NCI-H1092 (cell line): ENCODE results near the gene RHAG.
"Not testable (repeated sequence)": the region's sequence is repeated elsewhere in the genome, so short reads cannot be mapped to it uniquely, and the experiment has no call there.

Experiments
- DNase-seq: peaks from one replicate; lab custom pipeline; 2025; lab: John Stamatoyannopoulos, UW

Gene RHAG

DNA sequence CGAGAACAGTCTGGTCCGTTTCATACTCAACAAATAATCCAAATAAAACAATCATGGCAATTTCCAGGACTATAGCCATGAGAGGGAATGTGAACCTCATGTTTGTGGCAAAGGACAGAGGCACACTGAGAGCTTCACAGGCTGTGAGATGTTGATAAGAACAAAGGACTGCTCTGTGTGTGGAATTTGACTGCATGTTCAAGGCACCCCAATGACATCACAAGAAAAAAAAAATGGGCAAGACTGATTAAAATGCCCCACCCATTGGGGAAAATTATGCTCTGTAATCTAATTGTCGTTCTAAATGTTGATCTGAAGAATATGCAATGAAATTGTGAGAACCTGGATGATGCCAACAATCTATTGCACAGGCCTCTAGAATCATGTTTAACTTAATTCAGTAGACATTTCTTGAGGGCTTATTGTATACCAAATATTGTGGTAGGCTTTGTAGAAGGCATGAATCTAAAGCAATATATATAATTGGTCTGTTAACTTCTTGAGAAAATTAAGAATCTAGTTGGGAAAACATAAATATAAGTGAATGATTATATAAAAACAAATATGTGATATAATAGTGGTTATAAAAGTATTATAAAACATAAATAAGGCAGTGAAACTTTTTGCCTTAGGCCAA is at the start of gene RHAG:
RHAG (minus strand) TSS at position 127 of the 637 bp plus-strand sequence; CDS start at position 100, 27 bp downstream.
- DNase-seq: no peak

DNA sequence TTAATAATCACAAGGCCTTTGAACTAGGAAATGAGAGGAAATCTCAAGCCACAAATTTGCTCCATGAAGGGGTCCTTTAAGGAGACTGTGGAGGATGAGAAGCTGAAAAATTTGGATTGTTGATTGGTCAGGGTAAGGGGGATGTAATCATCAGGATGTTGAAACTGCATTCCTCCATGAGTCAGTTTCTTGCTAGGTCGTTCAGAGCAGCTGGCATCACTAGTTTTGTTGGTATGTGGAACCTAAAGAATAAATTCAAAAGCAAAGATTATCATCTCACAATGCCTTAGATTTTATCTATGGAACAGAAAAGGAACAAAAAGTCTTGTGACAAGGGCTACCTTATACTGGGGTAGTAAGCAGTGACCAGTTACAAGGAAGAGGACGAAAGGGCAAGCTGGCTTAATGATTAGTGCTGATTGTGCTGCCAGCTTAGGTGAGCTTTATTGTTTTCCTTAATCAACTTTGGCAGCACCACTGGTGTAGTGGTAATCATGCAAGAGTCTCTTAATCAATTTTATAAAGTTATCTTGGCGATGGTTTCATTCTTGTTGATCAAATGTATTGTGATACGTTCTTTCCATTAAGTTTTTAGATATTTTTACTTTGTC is 40.1 kb upstream of the RHAG start:
- DNase-seq: no peak

DNA sequence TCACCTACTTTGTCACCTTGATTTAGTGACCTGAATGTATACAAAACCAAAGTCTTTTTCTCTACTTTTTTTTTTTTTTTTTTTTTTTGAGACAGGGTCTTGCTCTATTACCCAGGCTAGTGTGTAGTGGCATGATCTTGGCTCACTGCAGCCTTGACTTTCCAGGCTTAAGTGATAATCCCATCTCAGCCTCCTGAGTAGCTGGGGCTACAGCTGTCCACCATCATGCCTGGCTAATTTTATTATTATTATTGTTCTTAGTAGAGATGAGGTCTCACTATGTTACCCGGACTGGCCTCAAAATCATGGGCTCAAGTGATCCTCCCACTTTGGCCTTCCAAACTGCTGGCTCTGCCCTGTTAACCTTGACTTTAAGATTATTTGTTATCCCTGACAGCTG is 39.2 kb upstream of the RHAG start:
- DNase-seq: no peak

DNA sequence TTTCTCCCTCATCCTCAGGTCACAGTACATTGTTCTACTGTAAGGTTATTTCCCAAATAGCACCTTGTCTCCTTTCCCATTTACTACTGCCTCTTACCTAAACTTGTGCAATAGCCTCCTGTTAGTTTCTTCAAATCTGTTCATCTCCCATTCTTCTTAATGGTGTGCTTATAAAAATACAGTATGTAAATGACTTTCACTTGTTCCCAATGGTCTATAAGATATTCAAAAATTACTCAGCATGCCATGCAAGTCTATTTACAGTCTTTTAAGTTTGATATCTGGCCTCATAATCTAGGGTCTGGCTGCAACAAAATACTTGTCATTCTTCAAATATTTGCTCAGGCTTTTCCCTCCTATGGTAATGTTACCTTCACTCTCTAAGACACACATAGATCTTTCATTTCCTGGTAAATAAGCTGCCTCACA is 31.5 kb upstream of the RHAG start:
- DNase-seq: no peak

DNA sequence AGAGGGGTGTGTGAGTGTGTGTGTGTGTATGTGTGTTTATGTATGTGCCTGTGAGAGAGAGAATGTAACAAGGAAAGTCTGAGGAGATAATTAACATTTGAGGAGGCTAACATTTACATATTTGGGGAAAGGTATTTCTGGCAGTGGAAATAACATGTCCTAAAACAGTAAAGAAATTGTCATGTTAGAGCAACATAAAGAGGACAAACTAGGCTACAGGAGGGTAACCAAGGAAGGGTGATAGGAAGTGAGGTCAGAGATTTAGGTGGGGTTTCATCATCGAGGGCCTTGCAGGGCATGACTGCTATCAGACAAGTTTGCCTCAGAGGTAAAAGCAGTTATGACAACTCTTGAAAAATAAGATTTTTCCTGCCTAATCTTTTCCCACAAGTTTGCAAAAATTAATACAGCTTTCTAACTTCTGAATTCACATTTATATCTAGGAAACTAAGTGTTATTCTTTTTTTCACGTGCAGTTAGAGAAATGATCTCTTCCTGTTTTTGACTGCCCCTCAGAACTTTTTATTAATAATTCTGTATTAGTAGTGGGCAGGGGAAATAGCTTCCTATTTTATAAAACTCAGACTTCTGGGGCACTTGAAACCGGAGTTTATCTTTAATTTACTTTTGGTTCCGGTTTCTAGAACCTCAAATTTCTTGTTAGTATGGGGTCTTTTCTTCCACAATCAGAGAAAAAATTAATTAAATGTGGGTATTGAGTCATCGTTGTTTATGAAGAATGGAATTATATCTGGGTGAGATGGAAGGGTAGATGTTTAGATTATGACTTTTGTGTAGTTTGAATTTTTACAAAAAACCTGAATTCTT is 30.5 kb upstream of the RHAG start:
- no peak for DNase-seq

DNA sequence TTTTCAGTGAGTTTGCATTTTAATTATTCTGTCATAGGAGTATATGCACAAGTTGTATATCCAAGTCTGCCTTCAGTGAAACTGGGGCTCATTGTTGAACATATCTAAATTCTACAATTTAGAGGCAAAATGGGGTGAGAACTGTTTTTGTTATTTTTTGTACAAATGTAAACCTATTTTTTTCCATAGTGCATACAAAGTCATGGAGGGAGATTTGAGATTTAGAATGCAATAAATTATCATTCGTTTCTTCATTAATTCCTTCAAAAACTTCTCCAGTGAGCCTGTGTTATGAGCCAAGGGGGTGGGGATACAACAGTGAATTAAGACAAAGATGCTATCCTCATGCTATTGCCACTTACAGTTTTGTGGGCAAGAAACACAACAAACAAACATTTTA is 29.8 kb upstream of the RHAG start:
- DNase-seq: no peak

DNA sequence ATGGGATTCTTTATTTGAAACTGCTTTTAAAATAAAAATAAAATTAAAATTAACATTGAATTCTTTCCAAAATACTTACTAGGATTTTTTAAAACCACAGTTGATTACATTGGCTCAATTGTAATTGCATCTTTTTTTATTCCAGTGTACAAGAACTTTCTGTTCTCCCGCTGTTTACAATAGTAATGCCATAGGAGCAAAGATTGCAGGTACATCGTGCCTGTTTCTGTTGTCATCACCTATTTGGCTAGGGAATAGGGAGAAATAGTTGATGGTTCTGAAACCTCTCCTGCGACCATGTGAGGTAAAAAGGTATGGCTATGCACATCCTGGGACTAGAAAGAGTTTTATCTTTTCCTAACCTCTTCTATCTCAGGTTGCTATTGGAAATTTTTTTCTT is 28.2 kb upstream of the RHAG start:
- no peak for DNase-seq

DNA sequence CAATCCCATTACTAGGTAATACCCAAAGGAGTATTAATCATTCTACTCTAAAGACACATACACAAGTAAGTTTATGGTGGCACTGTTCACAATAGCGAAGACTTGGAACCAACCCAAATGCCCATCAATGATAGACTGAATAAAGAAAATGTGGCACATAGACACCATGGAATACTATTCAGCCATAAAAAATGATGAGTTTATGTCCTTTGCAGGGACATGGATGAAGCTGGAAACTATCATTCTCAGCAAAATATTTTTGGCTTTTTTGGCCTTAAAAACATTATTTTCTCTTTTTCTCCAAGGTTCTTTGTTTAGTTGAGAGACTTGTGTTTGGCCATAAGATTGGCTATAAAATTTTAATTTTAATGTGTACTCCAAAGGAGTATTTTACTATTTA is 27.4 kb upstream of the RHAG start:
- not testable (repeated sequence) for DNase-seq

DNA sequence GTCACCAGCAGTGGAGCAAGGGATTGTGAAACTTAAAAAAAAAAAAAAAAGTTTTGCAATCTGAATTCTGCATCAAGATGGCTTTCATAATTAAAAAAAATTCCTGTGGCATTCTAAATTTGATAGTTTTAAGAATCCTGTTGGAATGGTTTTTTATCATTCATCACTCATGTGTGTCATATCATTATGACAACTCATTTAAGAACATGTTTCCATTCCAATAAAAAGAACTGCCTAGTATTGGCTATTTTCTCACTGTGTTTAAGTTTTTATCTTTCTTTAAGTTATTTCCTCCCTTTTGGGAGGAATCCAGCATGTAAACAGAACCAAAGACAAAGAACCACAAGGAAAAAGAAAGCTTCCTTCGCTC is 26.2 kb upstream of the RHAG start:
- no peak for DNase-seq

DNA sequence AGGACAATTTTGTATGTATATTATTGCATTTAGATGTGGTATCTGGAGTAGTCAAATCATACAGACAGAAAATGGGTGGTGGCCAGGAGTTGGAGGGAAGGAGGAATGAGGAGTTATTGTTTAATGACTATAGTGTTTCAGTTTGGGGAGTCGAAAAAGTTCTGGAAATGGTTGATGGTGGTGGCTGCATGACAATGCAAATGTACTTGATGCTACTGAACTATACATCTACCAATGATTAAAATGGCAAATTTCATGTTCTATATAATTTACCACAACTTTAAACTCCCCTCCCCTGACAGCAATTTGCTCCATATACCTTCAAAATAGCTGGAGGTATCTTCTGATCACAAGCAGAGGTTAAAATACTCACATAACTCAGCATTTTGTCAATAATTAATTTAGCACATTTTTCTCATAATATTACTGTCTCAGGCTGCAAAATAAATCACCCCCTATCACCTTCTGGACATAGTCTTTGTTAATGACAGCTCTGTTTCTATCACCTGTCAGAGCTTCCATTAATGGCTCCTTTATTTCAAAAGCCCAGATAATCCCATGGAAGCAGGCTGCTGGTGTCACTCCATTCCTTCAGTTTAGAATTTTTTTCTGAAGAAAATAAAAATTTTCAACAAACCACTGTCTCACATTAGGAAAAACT is 25.7 kb upstream of the RHAG start:
- no peak for DNase-seq

DNA sequence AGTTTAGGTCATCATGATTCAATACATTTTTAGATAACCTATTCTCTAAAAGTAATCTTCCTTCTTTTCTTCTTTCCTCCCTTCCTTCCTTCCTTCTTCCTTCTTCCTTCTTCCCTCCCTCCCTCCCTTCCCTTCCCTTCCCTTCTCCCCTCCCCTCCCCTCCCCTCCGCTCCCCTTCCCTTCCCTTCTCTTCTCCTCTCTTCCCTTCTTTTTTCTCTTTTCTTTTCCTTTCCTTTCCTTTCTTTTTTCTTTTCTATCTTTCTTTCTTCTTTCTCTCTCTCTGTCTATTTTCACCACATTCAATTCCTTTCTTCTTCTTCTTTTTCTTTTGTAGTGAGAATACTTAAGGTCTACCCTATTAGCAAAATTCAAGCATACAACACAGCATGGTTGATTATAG is 17.3 kb upstream of the RHAG start:
- no peak for DNase-seq

DNA sequence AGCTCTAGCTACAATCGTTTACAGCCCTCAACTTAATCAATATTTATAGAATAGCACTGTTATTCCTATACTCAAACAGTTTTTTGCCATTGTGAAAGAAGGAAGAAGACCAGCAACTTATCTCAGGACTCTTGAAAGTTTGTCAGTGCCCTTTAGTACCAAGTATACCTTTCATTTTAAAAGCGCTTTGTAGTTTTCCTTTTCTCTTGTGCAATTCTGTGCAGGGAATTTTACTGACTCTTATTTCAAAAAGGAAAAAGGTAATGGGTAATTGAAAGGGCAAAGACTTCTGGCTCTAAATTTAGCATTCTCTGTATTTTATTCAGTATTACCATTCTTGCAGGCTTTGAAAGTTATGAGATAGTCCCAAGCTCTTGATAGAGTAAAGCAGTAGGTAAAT is 16.8 kb upstream of the RHAG start:
- DNase-seq: no peak

DNA sequence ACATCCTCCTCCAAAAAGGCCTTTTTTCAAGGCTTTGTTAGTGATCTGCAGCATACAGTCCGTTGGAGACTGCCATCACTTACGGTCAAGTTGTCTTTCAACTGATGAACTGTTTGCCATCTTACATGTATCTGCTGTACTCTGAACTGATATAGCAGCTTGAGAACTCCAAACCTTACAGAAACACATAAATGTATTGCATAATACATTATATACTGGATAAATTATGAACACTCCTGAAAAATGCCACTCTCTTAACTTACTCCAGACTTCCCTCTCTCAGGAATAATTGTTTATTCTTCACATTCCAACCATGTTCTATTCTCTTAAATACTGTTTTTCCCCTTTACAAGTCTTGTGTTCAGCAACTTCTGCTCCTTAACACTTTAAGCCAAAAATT is 14.6 kb upstream of the RHAG start:
- DNase-seq: no peak

DNA sequence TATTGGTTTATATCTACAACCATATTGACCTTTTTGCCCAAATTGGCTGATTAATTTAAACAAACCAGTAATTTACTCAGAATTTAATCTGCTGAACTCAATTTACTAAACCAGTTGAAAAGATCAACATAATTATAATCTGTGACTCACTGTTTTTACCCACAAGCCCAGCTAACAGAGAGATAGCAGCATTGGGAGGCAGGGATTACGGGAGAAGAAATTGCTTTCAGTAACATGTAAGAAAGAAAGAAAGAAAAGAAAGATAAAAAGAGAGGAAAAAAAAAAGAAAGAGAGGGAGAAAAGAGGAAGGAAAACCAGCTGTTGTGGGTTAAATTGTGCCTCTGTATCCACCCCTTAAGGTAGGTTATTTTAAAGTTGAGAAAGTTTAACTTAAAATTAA is 13.3 kb upstream of the RHAG start:
- no peak for DNase-seq

DNA sequence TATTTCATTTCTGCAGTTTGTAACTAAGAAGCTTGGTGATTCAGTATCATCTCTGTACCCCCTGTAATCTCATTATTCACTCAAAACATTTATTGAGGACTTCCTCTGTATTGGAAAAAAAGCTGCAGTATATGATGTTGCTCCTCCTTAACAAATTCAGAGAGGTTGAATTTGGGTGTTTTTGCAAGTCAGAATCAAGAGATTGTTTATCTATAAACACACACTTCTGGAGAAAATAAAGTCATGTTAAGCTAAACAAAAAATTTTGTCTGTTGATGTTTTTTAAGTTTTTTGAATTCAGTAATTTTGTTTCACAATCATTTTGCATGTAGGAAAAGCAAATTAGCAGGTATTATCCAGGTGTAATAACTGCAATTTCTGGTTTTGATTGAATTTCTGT is 11.4 kb upstream of the RHAG start:
- DNase-seq: no peak

DNA sequence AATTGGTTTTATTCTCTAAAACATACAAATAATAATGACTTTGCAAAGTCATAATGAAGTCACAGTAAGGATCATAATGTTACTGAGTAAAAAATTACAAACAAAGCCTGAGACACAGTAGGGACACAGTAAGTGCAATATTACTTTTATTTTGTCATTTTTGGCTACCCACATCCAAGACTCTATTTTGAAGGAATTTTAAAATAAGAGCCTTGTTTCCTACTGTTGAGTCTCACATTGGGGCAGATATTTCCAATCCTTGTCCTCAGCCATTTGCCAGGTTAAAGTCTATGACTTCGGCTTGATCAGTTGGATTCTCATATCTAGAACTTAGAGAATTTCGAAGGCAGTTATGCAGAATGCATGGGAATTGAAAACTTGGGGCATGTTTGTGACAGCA is 10.8 kb upstream of the RHAG start:
- DNase-seq: no peak

DNA sequence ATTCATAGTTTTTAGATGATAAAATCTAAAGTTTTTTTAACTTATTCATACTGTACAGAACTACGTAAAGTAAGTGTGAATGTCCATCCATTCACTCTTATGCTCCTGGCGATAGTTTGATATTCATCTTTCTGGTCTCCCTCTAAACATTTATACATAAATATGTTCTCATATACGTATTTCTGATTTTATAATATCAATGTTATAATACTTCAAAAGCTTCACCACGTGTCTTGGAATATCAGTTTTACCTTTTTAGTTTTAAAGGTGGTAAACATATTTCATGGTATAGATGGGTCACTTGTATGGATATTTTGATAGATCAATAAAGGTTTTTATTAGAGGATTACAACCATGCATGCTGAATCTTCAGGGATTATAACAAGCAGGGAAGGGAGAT is 10.3 kb upstream of the RHAG start:
- no peak for DNase-seq

DNA sequence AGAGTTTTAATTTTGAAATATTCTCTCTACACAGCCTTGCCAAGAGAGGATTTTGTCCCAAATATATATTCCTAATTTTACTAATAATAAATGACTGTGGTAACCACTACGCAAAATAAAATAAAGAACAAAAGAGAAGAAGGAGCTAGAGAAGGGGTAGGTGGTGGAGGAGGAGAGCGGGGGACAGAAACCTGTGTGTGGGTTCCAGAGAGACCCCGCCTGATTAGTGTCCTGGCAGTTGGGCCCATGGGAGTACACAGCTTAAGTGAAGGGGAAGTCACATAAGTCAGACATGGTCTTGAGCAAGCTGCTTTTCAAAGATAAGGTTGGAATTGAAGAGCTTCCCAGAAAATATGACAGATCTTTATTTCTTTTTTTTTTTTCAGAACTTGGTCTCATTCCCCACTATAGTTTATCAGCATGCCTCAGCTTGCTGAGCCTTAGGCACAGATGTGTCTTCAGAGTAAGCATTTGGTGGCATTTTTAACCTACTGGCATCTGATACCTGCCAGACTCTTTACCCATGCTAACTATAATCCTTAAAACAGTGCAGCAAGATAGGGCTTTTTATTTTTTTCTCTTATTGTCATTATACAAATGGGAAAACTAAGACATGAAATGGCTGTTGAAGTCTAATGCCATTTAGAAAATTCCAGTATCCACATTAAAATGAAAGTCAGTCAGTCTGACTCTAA is 9.6 kb upstream of the RHAG start:
- DNase-seq: no peak

DNA sequence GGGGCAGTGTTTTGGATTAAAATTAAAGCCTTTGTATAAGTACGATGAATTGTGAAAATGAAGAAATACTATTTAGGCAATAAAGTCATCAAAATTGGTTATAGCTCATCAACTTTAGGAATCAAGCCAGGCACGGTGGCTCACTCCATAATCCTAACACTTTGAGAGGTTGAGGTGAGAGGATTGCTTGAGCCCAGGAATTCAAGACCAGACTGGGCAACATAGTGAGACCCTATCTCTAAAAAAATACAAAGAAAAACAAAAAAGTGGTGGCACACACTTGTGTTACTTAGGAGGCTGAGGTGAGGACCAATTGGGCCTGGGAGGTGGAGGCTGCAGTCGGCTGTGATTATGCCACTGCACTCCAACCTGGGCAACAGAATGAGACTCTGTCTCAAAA is 8.5 kb upstream of the RHAG start:
- no peak for DNase-seq

DNA sequence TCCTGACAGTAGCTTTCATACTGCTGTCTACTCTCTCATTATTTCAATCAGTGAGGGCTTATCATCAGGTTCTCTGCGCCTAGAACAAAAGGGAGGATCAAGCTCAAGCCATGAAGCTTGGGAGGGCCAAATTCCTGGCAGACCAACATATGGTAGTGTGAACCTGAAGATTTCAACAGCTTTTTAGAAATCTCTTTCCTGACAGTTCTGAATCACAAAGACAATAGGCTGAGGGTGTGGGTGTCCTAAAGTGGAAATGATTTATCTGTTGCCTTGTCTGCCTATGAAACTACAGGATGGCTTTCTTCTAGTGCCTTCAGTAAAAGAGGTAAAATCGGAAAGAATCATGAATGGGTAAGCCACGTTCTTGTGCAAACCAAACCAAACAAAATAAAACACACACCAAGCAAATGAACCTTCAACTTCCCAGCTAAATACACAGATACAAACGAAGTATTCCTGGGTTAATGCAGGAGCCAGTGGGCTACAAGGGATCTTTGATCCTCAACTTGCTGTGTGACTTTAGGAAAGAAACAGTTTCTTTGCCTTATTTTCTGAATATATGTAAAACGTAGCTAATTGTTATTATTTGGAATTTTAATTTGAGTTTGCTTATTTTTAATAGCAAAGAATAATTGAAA is 2.7 kb upstream of the RHAG start:
- DNase-seq: no peak

DNA sequence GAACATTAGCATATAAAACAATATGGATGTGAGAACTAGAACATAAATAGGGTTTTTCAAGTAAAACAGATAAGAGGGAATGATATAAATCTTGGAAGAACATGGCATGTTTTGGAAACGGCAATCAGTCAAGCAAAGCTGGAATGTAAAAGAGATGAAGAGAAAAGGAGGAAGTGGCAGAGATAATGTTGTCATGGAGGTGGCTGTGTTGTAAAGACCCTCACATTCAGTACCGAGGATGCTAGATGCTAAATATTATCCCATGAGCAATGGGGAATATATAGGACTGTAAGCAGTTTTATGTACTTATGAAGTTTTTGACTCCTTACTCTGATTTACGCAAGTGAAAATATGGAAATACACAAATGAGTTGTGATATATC is 702 bp upstream of the RHAG start:
- no peak for DNase-seq
